ENCODE data around the gene URGCP.
A peak's percentile ranks its signal among the peaks of the same experiment; 100 is the strongest.
"Not testable (repeated sequence)": the region's sequence is repeated elsewhere in the genome, so short reads cannot be mapped to it uniquely, and the experiment has no call there.

Gene URGCP

GRCh38 chr7:43872406-43873110 is 33.8 kb downstream of the URGCP start:
- DNase-seq (ENCODE audit: low spot score) = no peak

- DNase-seq (ENCODE audit: low spot score) = no peak
Measured at GRCh38 chr7:43871064-43871463, 35.3 kb downstream of the URGCP start.

GRCh38 chr7:43870316-43870715 is 36.1 kb downstream of the URGCP start:
- no peak for DNase-seq (ENCODE audit: low spot score)

- DNase-seq (ENCODE audit: low spot score) = peak; percentile 10
Measured at GRCh38 chr7:43869867-43870240, 36.5 kb downstream of the URGCP start.

DNA sequence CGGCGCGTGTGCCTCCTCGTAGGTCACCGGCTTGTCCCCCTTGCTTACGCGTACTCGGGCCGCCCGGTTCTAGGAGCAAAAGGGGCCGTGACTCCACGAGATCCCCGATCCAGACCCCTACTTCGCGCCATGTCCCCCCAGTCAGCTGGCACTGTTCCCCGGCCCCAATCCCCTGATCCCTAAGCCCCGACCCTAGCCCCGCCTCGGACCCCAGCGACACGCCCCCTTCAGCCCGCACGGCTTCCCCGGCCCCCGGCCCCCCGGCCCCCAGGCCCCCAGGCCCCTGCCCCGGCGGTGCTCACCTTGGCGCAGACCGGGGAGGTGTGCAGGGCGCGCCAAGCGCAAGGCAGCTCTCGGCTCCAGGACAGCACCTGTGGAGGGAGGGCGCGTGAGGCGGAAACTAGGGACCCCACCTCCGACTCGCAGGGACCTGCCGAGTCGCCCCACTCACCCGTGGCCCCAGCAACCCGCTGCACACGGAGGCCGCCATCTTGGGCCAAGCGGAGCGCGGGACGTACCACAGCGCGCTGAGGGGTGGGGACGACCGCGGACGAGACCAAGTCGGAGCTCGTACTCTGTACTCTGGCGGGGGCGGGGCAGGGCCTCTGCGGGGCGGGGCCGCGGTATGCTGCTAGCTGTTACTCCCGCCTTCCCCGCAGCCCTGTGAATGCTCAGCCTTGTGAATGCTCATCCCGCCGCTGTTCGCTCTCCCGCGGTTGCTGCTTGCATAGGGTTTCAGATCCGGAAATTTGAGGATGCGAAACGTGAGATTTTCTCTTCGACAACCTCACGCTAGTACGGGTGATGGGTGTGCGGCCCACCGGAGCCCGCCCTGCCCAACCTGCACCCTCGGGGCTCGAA is 37.2 kb downstream of the URGCP start, which contains the start of gene MRPS24:
TSS of gene MRPS24 (minus strand) at position 512 of the 861 bp plus-strand sequence. CDS start at position 490, 22 bp downstream.
- DNase-seq (ENCODE audit: low spot score) = peak; percentile 94

- DNase-seq (ENCODE audit: low spot score) = no peak
Measured at GRCh38 chr7:43868681-43869005, 37.8 kb downstream of the URGCP start.

DNA sequence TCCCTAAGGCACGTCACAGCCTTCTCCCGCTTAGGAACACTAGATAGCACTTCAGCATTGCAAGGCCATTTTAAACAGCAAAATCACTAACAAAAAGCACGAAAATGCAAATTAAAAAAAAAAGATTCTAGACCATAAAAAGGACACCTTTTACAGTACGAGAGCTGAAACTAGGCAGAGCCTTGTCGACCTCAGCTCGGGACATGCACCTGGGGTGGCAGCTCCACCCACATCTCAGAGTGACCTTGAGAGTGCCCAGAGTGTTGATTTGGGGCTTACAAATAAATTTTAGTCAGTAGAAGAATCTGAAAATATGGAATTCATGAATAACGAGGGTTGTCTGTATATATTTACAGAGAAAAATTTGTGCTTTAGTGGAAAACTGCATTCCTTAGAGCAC is 38.2 kb downstream of the URGCP start:
- DNase-seq (ENCODE audit: low spot score) = no peak

DNA sequence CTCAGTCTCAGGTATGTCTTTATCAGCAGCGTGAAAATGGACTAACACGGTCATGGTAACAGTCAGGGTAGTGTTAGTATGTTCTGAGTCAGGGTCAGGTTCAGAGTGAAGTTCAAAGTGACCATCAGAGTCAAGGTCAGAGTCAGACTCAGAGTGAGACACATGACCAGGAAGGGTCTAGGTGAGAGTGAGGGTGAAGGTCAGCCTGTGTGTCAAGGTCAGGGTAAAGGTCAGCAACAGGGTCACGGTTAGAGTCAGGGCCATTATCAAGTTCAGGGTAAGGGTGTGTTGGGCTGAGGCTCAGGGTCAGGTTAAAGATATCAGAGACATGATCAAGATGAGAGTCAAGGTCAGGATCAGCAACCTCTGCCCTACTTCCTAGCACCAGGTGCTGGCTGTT is 41.1 kb downstream of the URGCP start:
- no peak for DNase-seq (ENCODE audit: low spot score)

DNA sequence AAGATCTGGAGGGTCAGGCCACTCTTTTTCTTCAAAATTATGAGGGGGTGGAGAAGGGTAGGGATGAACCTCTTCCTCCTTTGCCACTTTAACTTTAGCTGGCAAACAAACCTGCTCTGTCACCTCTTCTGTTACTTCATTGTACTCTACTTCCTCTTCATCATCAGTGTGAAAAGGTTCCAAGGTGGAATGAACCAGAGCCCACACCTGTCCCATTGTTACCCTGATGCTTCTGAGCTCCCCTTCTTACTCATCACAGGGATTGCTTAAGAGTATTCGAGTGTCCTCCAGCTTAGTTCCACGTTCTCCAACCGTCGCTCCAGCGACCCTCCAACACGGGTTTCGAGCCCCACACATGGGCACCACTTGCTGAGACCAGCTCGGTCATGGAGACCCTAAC is 42.3 kb downstream of the URGCP start:
- no peak for DNase-seq (ENCODE audit: low spot score)

GRCh38 chr7:43856996-43857395 is 49.4 kb downstream of the URGCP start:
- DNase-seq (ENCODE audit: low spot score) = no peak

- no peak for DNase-seq (ENCODE audit: low spot score)
Measured at GRCh38 chr7:43856316-43856715, 50.1 kb downstream of the URGCP start.

DNA sequence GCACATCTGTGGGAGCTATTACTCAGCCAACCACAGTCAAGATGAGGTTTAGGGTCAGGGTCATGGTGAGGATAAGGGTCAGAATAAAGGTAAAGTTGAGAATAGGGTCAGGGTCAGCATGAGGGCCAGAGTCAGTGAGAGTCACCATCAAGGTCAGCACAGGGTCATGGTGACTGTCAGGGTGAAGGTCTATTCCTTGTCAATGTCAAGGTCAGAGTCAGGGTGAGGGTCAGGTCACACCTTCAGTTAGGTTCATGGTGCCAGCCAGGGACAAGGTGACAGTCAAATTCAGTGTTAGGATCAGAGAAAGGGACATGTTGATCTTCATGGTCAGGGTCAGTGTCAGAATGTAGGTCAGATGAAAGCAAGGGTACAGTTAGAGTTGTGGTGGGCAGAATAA is 51.2 kb downstream of the URGCP start:
- no peak for DNase-seq (ENCODE audit: low spot score)

GRCh38 chr7:43851805-43852204 is 54.6 kb downstream of the URGCP start:
- no peak for DNase-seq (ENCODE audit: low spot score)

DNA sequence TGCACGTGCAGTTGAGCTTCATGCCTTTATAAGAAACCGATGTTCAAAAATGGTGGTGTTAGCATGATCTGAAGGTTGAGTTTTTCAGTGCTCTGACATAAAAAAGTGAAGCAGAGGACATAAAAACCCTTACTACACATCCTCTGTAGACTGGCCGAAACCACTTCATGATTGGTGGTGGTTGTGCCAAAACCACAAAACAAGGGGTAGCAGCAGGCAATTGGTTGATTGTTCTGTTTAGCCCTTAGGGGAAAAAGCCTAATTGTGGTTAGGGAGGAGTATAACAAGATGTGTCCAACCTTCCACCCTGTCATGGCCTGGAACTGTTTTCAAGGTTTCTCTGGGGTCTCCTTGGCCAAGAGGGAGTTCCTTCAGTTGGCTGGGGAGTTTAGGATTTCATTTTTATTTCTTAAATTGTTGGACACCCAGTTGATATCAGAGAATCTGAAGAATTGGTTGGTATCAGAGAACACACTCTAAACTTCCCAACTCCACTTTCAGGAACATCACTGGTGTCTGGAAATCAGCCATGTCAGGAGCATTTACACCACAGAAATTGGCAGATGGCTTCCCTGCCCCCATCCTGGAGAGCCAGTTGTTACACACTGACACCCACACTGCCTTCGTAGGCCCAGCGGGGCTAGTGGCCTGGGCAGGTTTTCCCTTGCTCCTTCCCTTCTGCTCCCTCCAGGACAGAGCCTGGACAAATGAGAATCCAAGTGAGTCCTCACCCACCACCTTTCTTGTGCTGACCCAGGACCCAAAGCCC is 55.9 kb downstream of the URGCP start:
- DNase-seq (ENCODE audit: low spot score) = no peak

GRCh38 chr7:43849047-43849446 is 57.3 kb downstream of the URGCP start:
- no peak for DNase-seq (ENCODE audit: low spot score)

DNA sequence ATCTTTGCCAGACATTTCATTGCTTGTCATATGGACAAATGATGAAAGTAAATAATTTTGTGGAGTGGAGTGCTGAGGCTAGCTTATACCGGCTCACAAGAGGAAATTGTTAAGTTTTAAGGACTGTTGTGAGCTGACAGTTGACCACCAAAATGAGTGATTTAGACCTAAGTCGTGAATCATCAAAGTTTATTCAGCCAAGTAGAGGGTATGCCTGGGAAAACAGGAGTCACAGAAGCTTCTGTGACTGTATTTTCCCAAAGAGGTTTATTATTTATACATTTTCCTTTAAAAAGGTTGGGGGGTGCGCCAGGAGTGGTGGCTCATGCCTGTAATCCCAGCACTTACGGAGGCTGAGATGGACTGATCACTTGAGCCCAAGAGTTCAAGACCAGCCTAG is 58.9 kb downstream of the URGCP start:
- DNase-seq (ENCODE audit: low spot score) = no peak

- DNase-seq (ENCODE audit: low spot score) = no peak
Measured at GRCh38 chr7:43844662-43845061, 61.7 kb downstream of the URGCP start.

DNA sequence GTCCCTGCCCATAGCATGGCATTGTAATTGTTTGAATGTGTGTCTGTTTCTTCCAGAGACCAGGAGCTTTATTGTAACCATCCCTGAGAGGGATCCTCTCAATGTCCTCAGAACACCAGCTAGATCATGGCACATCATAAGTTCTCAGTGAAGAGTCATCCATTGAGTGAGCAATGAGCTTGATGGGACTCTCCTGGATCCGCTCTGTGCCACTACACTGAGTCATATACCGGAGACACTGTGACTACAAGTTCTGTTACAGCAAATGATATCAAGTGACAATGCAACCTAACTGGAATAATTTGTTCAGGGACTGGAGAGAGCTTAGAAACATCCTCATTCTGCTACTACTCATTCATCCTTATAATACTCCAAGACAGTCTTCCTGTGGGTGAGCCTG is 62.1 kb downstream of the URGCP start:
- no peak for DNase-seq (ENCODE audit: low spot score)

DNA sequence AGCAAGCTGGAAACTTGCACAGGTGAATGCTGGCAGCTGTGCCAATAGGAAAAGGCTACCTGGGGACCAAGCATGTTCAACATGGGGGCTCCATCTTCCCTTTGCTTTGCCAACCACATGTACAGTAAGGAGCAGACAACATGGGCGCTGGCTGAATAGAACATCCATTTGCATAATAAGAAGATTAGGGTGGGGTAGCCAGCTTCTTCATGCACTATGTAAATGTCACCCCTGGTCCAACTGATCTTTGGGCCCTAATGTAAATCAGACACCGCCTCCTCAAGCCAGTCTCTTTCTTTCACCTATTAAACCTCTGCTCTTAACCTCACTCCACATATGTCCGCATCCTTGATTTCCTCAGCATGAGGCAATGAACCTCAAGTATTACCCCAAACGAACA is 63.1 kb downstream of the URGCP start:
- no peak for DNase-seq (ENCODE audit: low spot score)

- no peak for DNase-seq (ENCODE audit: low spot score)
Measured at GRCh38 chr7:43838201-43838658, 68.2 kb downstream of the URGCP start.

- DNase-seq (ENCODE audit: low spot score) = peak; percentile 72
Measured at GRCh38 chr7:43834463-43835251, 71.7 kb downstream of the URGCP start.

- not testable (repeated sequence) for DNase-seq (ENCODE audit: low spot score)
Measured at GRCh38 chr7:43830917-43831316, 75.5 kb downstream of the URGCP start.

Data from CD4-positive, alpha-beta T cell treated with Interleukin-15 for 4 hours (primary cell).